ENCODE data around the gene ZXDC.

ZXDC gene

DNA sequence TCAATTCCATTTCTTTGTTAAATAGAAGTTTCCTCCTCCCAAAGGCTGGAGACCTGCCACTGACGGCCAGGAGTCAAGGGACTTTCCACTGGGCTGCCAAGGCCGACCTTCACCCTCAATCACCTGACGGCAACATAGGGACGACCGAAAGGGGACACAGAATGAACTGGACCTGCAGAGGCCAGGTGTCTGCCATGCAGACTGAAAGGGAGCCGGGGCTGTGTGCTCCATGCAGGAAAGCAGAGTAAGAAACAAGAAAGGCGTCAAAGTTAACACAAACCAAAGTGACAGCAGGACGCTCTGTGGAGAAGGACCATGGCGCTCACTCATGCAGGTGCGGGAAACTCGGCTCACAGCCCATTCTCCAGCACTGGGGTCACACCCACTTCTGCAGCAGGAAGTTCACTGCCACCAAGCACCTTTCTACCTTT lies 26.1 kb downstream of the ZXDC start:
- no peaks in the 10 kb centered on the region for H3F3A ChIP-seq (ENCODE audit: low read depth)
- peaks cover 66% of the 10 kb centered on the region for H3K36me3 ChIP-seq (ENCODE audit: insufficient read depth, low read length)
- H4K20me1 ChIP-seq (ENCODE audit: insufficient read depth, low read length, poor library complexity, severe bottlenecking): peaks cover 3% of the 10 kb centered on the region

DNA sequence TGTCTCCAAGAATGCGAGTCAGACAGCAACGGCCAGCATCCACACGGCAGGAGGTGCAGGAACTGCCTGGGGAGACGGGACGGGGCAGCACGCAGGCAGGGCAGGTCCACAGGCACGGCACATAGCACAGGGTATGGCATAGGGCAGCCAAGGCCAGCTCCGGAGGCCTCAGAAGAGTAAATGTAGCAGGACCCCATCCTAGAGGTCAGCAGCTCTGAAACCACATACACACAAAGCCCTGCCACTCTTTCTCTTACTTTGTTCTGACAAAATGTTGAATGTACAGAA lies 26.9 kb downstream of the ZXDC start:
- no peaks in the 10 kb centered on the region for H3K4me1 ChIP-seq (ENCODE audit: insufficient read depth, low read length, poor library complexity, severe bottlenecking)
- H3K36me3 ChIP-seq (ENCODE audit: insufficient read depth, low read length): peaks cover 59% of the 10 kb centered on the region
- no peaks in the 10 kb centered on the region for H3K9me2 ChIP-seq (replicated peaks; ENCODE audit: low read depth, low read length)
- no peaks in the 10 kb centered on the region for H3K27me3 ChIP-seq (ENCODE audit: insufficient read depth, low read length, poor library complexity, severe bottlenecking)
- no peak overlapping the region for H2AFZ ChIP-seq (ENCODE audit: low read length)
- no peak overlapping the region for H3K9ac ChIP-seq (ENCODE audit: low read depth, low read length, poor library complexity, severe bottlenecking)
- no peak for TF ChIP-seq CTCF (conservative IDR thresholded peaks at IDR 0.05; ENCODE audit: low read length)
- no peak for TF ChIP-seq EZH2phosphoT487 (IDR thresholded peaks at IDR 0.05; ENCODE audit: borderline replicate concordance)
- no peak overlapping the region for H3K4me3 ChIP-seq (ENCODE audit: low read length, poor library complexity, severe bottlenecking)
- no peaks in the 10 kb centered on the region for H3K9me3 ChIP-seq (ENCODE audit: insufficient read depth, low read depth, low read length)
- no peaks in the 10 kb centered on the region for H3F3A ChIP-seq (ENCODE audit: low read depth)
- H3K79me2 ChIP-seq (ENCODE audit: insufficient read depth, low read length): peaks cover 11% of the 10 kb centered on the region; the same call in 1 of the 2 replicates
- H4K20me1 ChIP-seq (ENCODE audit: insufficient read depth, low read length, poor library complexity, severe bottlenecking): no peaks in the 10 kb centered on the region
- no peak overlapping the region for H3K4me2 ChIP-seq (ENCODE audit: low read depth, low read length, poor library complexity, severe bottlenecking)

More for the DNA sequence above, 26.1 kb downstream of the ZXDC start:
- no peaks in the 10 kb centered on the region for H3K27me3 ChIP-seq (ENCODE audit: insufficient read depth, low read length, poor library complexity, severe bottlenecking)
- H3K9me2 ChIP-seq (replicated peaks; ENCODE audit: low read depth, low read length): no peaks in the 10 kb centered on the region
- peaks cover 15% of the 10 kb centered on the region; the same call in 1 of the 2 replicates for H3K79me2 ChIP-seq (ENCODE audit: insufficient read depth, low read length)
- no peak overlapping the region for H3K4me3 ChIP-seq (ENCODE audit: low read length, poor library complexity, severe bottlenecking)
- H3K9me3 ChIP-seq (ENCODE audit: insufficient read depth, low read depth, low read length): no peaks in the 10 kb centered on the region
- no peak overlapping the region for H3K9ac ChIP-seq (ENCODE audit: low read depth, low read length, poor library complexity, severe bottlenecking)
- no peak for TF ChIP-seq EZH2phosphoT487 (IDR thresholded peaks at IDR 0.05; ENCODE audit: borderline replicate concordance)
- no peak for TF ChIP-seq CTCF (conservative IDR thresholded peaks at IDR 0.05; ENCODE audit: low read length)
- H2AFZ ChIP-seq (ENCODE audit: low read length): no peak overlapping the region
- no peaks in the 10 kb centered on the region for H3K4me1 ChIP-seq (ENCODE audit: insufficient read depth, low read length, poor library complexity, severe bottlenecking)
- H3K4me2 ChIP-seq (ENCODE audit: low read depth, low read length, poor library complexity, severe bottlenecking): no peak overlapping the region

DNA sequence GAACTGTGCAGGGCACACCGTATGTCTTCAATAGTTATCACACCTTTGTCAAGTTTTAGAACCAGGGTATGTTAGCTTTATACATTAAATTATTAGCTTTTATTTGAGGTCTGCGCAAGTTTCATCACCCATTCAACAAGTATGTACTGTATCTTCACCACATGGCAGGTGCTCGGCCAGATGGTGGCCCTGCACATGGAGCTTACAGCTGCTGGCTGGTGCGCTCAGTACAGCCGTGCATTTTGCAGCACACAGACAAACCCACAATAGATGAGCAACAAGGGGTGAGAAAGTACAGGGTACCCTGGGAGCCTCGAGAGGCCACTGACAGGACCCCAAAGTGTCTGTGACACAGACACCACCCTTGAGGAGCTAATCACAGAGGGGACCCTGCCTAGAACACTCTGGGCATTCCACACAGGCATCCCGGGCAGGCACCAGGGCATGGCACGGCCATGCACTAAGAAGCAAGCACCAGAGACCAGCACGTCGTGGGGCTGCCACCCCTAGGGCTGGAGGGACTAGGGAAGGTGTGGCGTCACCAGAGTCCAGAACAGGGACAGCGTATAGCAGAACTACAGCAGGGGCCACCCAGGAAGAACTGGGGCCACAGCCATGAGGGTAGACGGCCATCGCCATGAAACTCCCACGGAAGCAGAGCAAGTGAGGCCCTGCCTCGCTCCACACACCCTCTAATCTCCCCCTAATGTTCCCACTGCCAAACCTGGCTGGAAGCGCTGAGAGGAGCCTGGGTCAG lies 27.4 kb downstream of the ZXDC start:
- H4K20me1 ChIP-seq (ENCODE audit: insufficient read depth, low read length, poor library complexity, severe bottlenecking): no peaks in the 10 kb centered on the region

More for the DNA sequence above, 27.4 kb downstream of the ZXDC start:
- Histone ChIP-seq H3F3A (ENCODE audit: low read depth) (no peaks in the 10 kb centered on the region), H3K36me3 (ENCODE audit: insufficient read depth, low read length) (peaks cover 56% of the 10 kb centered on the region), H2AFZ (ENCODE audit: low read length) (no peak overlapping the region), H3K79me2 (ENCODE audit: insufficient read depth, low read length) (peaks cover 7% of the 10 kb centered on the region; the same call in 1 of the 2 replicates), H3K27me3 (ENCODE audit: insufficient read depth, low read length, poor library complexity, severe bottlenecking) (no peaks in the 10 kb centered on the region), H3K4me1 (ENCODE audit: insufficient read depth, low read length, poor library complexity, severe bottlenecking) (no peaks in the 10 kb centered on the region), H3K9me3 (ENCODE audit: insufficient read depth, low read depth, low read length) (no peaks in the 10 kb centered on the region), H3K9ac (ENCODE audit: low read depth, low read length, poor library complexity, severe bottlenecking) (no peak overlapping the region), H3K4me2 (ENCODE audit: low read depth, low read length, poor library complexity, severe bottlenecking) (no peak overlapping the region), H3K9me2 (replicated peaks; ENCODE audit: low read depth, low read length) (no peaks in the 10 kb centered on the region), H3K4me3 (ENCODE audit: low read length, poor library complexity, severe bottlenecking) (no peak overlapping the region)
- TF ChIP-seq EZH2phosphoT487 (IDR thresholded peaks at IDR 0.05; ENCODE audit: borderline replicate concordance): no peak

Measured in Loucy (cell line).